Activated CD4-positive, alpha-beta T cell treated with anti-CD3 and anti-CD28 coated beads, Interleukin-2, amount 50 U/mL, for 16 hours (primary cell): ENCODE measurements around the gene SEMA4D.
A peak's percentile ranks its signal among the peaks of the same experiment; 100 is the strongest.
"Not testable (repeated sequence)": the region's sequence is repeated elsewhere in the genome, so short reads cannot be mapped to it uniquely, and the experiment has no call there.

ENCODE experiments used
- DNase-seq: peaks from one replicate; pipeline ENCODE4 v3.0.0-alpha.2; 2020

Gene SEMA4D

DNA sequence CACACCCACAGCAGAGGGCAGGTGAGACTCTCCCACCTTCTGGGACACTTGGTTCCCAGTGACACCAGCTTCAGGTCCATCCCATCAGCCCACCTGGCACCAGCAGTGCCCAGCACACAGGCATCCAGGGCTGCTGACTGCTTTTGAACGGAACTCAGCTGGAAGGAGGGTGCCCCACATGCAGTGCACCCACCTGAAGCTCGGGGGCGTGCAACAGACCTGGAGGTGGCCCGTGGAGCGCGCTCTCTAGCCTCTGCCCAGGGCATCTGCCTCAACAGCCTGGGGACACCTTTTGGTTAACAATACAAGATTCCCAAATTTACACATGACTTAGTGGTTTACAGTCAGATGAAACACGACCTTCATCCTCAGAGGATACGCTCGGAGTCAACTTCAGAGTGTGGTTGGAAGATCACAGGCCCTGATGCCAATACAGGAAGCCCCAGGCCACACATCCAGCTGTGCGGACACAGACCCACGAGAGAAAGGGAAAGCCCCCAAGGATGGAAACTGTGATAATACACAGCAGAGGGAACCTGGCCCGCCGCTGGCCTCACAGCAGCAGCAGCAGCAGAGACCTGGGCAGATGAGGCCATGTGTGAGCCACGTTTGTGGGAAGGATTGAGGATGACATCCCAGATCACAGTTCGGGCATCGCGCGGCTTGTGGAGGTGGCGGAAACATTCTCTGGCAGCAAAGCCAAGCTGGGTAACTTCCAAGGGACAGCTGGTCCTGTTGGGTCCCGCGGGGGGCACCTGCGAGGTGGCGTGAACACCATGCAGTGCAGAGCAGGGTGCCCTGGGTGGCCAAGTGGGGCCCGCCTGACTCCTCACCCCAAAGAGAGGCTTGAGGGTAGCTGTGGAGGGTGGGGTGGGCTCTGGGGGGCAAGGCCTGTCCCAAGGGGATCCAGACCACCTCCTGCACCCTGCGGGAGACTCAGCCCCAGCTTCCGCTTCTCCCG lies 115.6 kb downstream of the SEMA4D start:
- no peak for DNase-seq

DNA sequence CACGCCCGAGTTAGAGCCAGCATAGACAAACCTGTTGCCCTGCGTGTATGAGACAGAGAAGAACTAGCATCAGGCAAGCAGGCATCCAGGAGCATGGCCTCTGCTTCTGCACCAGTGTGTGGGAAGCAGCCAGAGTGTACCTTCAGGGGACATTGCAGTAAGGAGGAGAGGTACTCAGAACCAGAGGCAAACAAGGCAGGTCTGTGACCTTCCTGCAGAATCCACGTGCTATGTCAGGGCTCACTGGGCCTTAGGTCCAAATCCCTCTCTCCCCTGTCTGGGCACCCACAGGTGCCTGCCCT lies 116.7 kb downstream of the SEMA4D start:
- DNase-seq, result no peak

- no peak for DNase-seq
These were observed 117.2 kb downstream of the SEMA4D start for GRCh38 chr9:89380437-89381307.

DNA sequence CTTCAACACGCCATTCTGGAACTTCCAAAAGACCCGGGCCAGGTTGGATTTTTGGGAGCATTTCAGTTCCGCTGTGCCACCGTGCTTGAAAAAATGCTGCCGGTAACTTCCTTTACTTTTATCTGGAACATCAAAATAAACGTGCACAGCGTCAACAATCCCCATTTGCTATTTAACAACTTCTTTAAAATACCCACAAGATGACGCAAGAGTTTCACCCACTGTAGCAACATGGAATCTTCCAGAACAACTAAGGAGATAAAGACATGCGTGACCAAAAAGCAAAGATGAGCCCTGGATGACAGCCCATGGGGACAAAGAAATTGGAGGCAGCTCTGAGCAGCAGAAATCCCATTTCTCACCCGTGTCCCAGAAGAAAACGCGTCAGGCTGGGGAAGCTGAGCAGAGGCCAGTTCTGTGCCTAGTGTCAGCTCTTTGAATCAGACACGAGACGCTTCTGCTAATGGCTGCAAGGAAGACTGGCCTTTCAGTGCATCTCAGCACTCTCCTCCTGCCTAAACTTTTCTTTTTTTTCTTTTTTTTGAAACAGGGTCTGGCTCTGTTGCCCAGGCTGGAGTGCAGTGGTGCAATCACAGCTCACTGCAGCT lies 118.3 kb downstream of the SEMA4D start:
- no peak for DNase-seq

DNA sequence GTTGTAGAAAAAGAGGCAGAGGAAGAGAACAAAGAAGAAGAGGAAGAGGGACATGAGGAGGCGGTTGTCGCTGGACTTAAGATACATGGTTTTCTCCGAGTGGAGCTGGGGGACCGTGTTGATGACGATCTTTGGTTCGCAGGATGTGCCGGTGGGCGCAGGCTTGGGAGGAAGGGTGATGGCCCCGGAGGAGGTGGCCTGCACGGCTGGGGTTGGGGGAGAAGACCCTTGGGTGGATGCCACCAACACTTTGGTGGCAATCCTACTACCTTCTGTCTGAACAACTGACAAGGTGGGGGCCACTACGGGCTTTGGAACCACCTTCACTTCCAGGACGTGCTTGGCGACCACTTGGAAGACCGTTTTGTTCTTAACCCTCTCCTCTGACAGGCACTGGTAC lies 118.9 kb downstream of the SEMA4D start:
- DNase-seq, result no peak

- no peak for DNase-seq
These were observed 119.4 kb downstream of the SEMA4D start for GRCh38 chr9:89378541-89378940.

DNA sequence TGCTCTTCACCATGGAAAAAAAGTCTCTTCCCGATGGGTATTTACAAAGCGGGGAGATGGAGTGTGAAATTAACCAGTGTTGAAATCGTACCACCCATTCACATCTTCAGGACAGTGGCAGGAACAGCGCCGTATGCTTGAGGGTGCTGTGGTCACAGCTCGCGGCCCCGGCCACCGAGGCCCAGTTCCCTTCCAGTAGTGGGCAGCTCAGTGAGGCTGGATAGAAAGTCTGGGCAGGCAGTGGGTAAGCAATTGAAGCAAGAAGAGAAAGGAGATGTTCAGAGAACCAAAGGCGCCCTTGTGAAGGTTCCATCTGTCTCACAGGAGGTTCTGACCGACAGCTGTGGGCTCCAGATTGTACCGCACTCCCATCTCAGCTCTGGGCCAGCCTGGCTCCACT lies 120.5 kb downstream of the SEMA4D start:
- DNase-seq, result no peak

DNA sequence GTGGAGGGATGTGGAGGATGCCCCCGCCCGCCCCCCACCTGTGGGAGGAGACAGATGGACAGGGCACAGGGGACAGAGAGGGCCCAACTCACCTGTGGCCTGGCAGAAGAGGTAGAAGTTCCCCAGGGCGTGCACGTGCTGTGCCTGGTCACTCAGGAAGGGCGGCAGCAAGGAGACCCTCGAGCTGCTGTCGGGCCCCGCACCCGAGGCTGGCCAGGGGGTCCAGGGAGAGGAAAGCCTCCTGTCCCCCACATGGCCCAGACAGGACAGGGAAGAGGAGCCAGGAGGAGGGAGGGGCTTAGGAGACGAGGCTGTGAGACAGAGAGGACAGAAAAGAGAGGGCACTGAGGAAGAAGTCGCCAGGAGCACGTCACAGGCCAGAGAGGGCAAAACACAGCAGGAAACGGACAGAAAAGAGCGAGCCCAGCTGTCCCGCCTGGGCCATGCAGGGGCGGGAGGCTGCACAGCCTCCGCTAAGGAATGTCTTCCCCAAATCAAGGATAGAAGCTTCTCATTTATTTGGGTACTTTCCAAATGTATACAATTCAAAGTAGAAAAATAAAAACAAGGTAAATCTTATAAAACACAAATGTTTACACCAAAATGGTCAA lies 121.1 kb downstream of the SEMA4D start:
- no peak for DNase-seq

- DNase-seq, result no peak
These were observed 121.6 kb downstream of the SEMA4D start for GRCh38 chr9:89376286-89376685.

GRCh38 chr9:89375191-89375760 lies 122.6 kb downstream of the SEMA4D start:
- DNase-seq, result peak; percentile 28

GRCh38 chr9:89374176-89374575 lies 123.7 kb downstream of the SEMA4D start:
- DNase-seq, result no peak

GRCh38 chr9:89372979-89373378 lies 124.9 kb downstream of the SEMA4D start:
- no peak for DNase-seq

DNA sequence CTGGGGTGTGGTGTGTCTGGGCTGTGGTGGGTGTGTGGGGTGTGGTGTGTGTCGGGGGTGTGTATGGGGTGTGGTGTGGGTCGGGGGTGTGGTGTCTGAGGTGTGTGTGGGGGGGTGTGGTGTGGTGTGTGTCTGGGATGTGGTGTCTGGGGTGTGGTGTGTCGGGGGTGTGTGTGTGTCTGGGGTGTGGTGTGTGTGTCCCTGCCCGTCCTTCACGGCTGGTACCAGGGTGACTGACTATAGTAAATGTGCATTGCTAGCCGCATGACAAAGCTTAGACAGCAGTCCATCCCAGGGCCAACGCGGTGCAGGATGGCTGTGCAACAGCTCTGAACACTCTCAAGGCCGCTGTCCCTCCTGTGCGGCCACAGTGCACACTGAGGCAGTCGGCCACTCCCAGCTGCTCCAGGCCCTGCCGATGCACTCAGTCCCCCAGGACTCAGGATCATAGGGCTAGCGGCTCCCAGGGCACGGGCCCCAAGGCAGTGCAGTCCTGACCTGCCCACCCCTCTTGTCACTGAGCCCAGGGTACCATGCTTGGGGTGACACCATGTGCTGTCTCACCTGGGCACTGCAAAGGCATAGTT lies 125.6 kb downstream of the SEMA4D start:
- peak; percentile 37 for DNase-seq

DNA sequence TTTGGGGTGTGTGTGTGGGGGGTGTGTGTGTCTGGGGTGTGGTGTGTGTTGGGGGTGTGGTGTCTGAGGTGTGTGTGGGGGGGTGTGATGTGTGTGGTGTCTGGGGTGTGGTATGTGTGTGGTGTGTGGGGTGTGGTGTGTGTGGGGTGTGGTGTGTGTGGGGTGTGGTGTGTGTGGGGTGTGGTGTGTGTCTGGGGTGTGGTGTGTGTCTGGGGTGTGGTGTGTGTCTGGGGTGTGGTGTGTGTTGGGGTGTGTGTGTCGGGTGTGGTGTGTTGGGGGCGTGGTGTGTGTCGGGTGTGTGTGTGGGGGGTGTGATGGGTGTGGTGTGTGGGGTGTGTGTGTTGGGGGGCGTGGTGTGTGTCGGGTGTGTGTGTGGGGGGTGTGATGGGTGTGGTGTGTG lies 126.1 kb downstream of the SEMA4D start:
- not testable (repeated sequence) for DNase-seq

GRCh38 chr9:89370593-89370992 lies 127.3 kb downstream of the SEMA4D start:
- DNase-seq, result no peak

GRCh38 chr9:89368978-89369377 lies 128.9 kb downstream of the SEMA4D start:
- DNase-seq, result no peak

GRCh38 chr9:89368550-89368949 lies 129.4 kb downstream of the SEMA4D start:
- no peak for DNase-seq

DNA sequence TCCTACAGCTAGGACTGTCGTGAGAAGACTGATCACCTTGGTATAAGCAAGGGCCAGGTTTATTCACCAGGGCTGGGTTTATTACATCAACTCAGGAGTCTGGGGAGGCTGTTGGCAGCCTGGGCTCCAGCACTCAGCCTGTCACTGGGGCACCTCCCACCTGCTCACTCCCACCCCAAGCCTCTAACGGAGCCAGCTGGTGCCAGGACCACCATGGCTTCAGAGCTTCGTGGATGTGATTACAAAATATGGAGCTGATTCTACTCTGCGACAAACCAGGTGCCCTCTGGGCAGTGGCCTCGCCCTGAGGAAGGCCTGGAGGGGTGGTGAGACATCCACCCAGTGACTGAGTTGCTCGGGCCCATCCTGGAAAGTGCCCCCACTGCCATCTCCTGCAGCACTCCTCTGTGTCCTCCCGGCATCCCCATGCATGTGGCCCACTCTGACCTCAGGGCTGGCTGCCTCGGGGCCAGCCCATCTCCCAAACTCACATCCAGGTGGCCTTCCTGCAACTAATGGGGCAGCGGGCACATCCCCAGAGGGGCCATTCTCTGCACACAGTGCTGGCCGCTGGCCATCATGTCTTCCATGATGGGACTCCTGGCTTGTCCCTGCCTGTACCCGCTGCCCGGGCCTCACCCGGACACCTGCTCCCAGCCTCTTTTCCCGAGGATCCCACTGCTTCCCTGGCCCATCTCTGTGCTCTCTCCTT lies 130.0 kb downstream of the SEMA4D start:
- DNase-seq, result no peak

GRCh38 chr9:89367281-89367680 lies 130.6 kb downstream of the SEMA4D start:
- no peak for DNase-seq

- DNase-seq, result no peak
These were observed 131.2 kb downstream of the SEMA4D start for GRCh38 chr9:89366711-89367110.

DNA sequence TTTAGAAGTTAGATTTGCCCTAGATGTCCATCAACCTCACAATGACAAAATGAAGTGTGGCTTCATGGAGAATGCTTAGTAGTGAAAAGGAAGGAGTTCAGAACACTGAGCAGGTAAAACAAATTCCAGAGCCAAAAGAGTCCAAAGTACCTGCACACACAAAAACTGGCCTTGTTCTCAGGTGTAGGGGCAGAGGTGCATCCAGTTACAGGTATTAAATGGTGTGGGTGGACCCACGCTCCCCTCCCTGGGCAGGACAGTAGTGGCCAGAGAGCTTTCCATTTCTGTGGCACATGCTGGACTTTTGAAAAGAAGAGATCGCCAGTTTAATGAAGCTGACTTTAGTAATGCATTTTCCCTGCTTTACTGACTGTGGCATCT lies 132.4 kb downstream of the SEMA4D start:
- DNase-seq, result no peak
